NCI-H526 treated with DMSO at 0.1 percent for 48 hours (cell line): ENCODE results near the gene TAS2R41.

Source experiments
- DNase-seq: peaks from one replicate; lab custom pipeline; 2025; lab: John Stamatoyannopoulos, UW

The TAS2R41 gene

GRCh38 chr7:143493751-143494150 is 16.1 kb downstream of the TAS2R41 start:
- no peak for DNase-seq

GRCh38 chr7:143494622-143495021 is 16.9 kb downstream of the TAS2R41 start:
- no peak for DNase-seq

- no peak for DNase-seq
Observed at GRCh38 chr7:143495851-143496250, 18.2 kb downstream of the TAS2R41 start.

GRCh38 chr7:143496263-143496662 is 18.6 kb downstream of the TAS2R41 start:
- DNase-seq, result no peak

GRCh38 chr7:143497008-143497795 is 19.5 kb downstream of the TAS2R41 start:
- DNase-seq, result no peak

- DNase-seq, result no peak
Observed at GRCh38 chr7:143499246-143499645, 21.6 kb downstream of the TAS2R41 start.

- no peak for DNase-seq
Observed at GRCh38 chr7:143499743-143500348, 22.2 kb downstream of the TAS2R41 start.

- DNase-seq, result no peak
Observed at GRCh38 chr7:143503261-143503660, 25.6 kb downstream of the TAS2R41 start.

GRCh38 chr7:143504215-143504936 is 26.7 kb downstream of the TAS2R41 start:
- DNase-seq, result no peak

GRCh38 chr7:143504937-143505297 is 27.2 kb downstream of the TAS2R41 start:
- peak; percentile 9 for DNase-seq

GRCh38 chr7:143505838-143506237 is 28.2 kb downstream of the TAS2R41 start:
- no peak for DNase-seq

- no peak for DNase-seq
Observed at GRCh38 chr7:143507094-143507518, 29.4 kb downstream of the TAS2R41 start.

GRCh38 chr7:143507534-143508055 is 29.9 kb downstream of the TAS2R41 start:
- DNase-seq, result no peak

- DNase-seq, result no peak
Observed at GRCh38 chr7:143510854-143511592, 33.4 kb downstream of the TAS2R41 start.

- no peak for DNase-seq
Observed at GRCh38 chr7:143511593-143512047, 33.9 kb downstream of the TAS2R41 start.

- no peak for DNase-seq
Observed at GRCh38 chr7:143512488-143513340, 35.0 kb downstream of the TAS2R41 start.

- no peak for DNase-seq
Observed at GRCh38 chr7:143514487-143514886, 36.8 kb downstream of the TAS2R41 start.

GRCh38 chr7:143514995-143515735 is 37.5 kb downstream of the TAS2R41 start:
- DNase-seq, result no peak

GRCh38 chr7:143516981-143517380 is 39.3 kb downstream of the TAS2R41 start:
- no peak for DNase-seq

GRCh38 chr7:143518521-143518920 is 40.8 kb downstream of the TAS2R41 start:
- DNase-seq, result no peak
